ENCODE measurements around the gene DIS3L2.

DNA sequence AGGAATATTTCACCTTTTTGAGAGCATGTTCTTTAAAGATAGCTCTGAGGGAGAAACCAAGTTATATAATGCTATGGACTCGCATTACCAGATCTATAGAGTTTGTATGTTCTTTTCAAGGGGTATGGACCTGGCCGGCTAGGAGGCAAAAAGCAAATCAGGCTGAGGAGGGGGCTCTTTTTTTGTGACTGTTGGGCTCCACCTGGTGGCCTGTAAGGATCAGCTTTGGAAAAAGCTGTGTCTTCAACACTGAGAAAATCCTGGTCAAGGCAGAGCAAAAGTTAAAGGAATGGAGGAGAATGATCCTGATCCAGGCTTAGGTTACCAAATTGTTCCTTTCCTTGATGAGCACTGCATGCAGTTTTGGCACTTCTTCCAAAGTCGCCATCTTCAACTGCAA is 180.5 kb downstream of the DIS3L2 start:
- TF ChIP-seq, protein P1, sequence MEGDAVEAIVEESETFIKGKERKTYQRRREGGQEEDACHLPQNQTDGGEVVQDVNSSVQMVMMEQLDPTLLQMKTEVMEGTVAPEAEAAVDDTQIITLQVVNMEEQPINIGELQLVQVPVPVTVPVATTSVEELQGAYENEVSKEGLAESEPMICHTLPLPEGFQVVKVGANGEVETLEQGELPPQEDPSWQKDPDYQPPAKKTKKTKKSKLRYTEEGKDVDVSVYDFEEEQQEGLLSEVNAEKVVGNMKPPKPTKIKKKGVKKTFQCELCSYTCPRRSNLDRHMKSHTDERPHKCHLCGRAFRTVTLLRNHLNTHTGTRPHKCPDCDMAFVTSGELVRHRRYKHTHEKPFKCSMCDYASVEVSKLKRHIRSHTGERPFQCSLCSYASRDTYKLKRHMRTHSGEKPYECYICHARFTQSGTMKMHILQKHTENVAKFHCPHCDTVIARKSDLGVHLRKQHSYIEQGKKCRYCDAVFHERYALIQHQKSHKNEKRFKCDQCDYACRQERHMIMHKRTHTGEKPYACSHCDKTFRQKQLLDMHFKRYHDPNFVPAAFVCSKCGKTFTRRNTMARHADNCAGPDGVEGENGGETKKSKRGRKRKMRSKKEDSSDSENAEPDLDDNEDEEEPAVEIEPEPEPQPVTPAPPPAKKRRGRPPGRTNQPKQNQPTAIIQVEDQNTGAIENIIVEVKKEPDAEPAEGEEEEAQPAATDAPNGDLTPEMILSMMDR (IDR thresholded peaks at IDR 0.05): peak; percentile 49 to 83 (median 72)
- no peak for TF ChIP-seq POLR2A (IDR thresholded peaks at IDR 0.05)
